H1 (cell line): Measurements from ENCODE around the gene LYPD3. TPM values are rescaled to one million over a fixed set of nuclear protein-coding genes. Genes with fewer than 3 reads are reported as not detected.
"Not testable (repeated sequence)": the region's sequence is repeated elsewhere in the genome, so short reads cannot be mapped to it uniquely, and the experiment has no call there.

ENCODE experiments used
- CTCF ChIA-PET: fragments of 300-600 bp; sonication (Branson Sonifier 250); formaldehyde crosslinking; loops from one replicate; lab custom pipeline; 2021; ENCODE audit not compliant: partially characterized antibody; lab: Charles Lee
- POLR2A ChIA-PET: fragments of 300-600 bp; sonication (Branson Sonifier 250); formaldehyde crosslinking; loops from one replicate; lab custom pipeline; 2021; ENCODE audit warnings: inconsistent platforms; ENCODE audit not compliant: partially characterized antibody; lab: Charles Lee
- DNase-seq, 2 experiments: peaks; one replicate each; pipeline versions ENCODE4 v3.0.0 to v3.0.0-alpha.2; 2010 to 2022; ENCODE audit warnings: low spot score in 2 of 2, low read depth in 1 of 2, mixed read lengths in 1 of 2
- FAIRE-seq: peaks from 2 replicates; lab custom pipeline; 2011; peaks lifted over from hg19 to GRCh38; lab: Jason Lieb, UNC
- H2AFZ ChIP-seq: 2 replicates; pipeline ENCODE4 v1.8.1; 2012; ENCODE audit warnings: low read length, inconsistent platforms
- H2AK5ac ChIP-seq: 2 replicates; pipeline ENCODE4 v1.6.1; 2013; ENCODE audit warnings: low read depth, low read length
- H2BK120ac ChIP-seq: replicated peaks from 2 replicates; pipeline ENCODE3; 2013; ENCODE audit warnings: low read depth, low read length, inconsistent platforms
- H2BK12ac ChIP-seq: 2 replicates; pipeline ENCODE4 v1.6.1; 2013; ENCODE audit warnings: low read depth, low read length
- H2BK15ac ChIP-seq: 2 replicates; pipeline ENCODE4 v1.6.1; 2013; ENCODE audit warnings: low read length
- H2BK20ac ChIP-seq: 2 replicates; pipeline ENCODE4 v1.6.1; 2013; ENCODE audit warnings: low read length
- H2BK5ac ChIP-seq: 2 replicates; pipeline ENCODE4 v1.6.1; 2013; ENCODE audit warnings: low read depth, low read length
- H3K14ac ChIP-seq: 2 replicates; pipeline ENCODE4 v1.6.1; 2013; ENCODE audit warnings: inconsistent platforms; ENCODE audit not compliant: insufficient read length
- H3K18ac ChIP-seq: 2 replicates; pipeline ENCODE4 v1.6.1; 2013; ENCODE audit warnings: low read length; ENCODE audit errors: extremely low read depth
- H3K23ac ChIP-seq: 2 replicates; pipeline ENCODE4 v1.6.1; 2013; ENCODE audit warnings: inconsistent platforms; ENCODE audit not compliant: insufficient read length
- H3K23me2 ChIP-seq: 2 replicates; pipeline ENCODE4 v1.6.1; 2013; ENCODE audit warnings: low read depth, low read length
- H3K27ac ChIP-seq: 2 replicates; pipeline ENCODE4 v1.6.1; 2011; ENCODE audit warnings: low read depth, low read length, inconsistent platforms
- H3K27me3 ChIP-seq, 4 experiments: replicated peaks in 1 of 4; 1 replicate in 1 of 4; 2 replicates in 3 of 4; pipeline versions ENCODE4 v1.6.1 to v1.8.1; 2011 to 2013; ENCODE audit warnings: low read length in 3 of 4, mild to moderate bottlenecking in 3 of 4, inconsistent platforms in 2 of 4, mixed read lengths in 2 of 4, moderate library complexity in 1 of 4; ENCODE audit not compliant: control insufficient read depth in 3 of 4, insufficient read depth in 3 of 4; ENCODE audit errors: extremely low read depth in 1 of 4
- H3K36me3 ChIP-seq, 4 experiments: 2 replicates each; pipeline versions ENCODE4 v1.6.1 to v1.8.1; 2011 to 2013; ENCODE audit warnings: mild to moderate bottlenecking in 4 of 4, low read length in 3 of 4, moderate library complexity in 2 of 4, control low read depth in 1 of 4, inconsistent platforms in 1 of 4; ENCODE audit not compliant: insufficient read depth in 4 of 4, control insufficient read depth in 2 of 4
- H3K4ac ChIP-seq: replicated peaks from 2 replicates; pipeline ENCODE3; 2013; ENCODE audit warnings: low read length, low read depth, mixed read lengths, inconsistent platforms; ENCODE audit not compliant: insufficient read length
- H3K4me1 ChIP-seq, 4 experiments: replicated peaks in 1 of 4; 1 replicate in 1 of 4; 2 replicates in 3 of 4; pipeline versions ENCODE4 v1.6.1 to v1.8.1; 2011 to 2013; ENCODE audit warnings: low read length in 3 of 4, inconsistent platforms in 2 of 4, mixed read lengths in 1 of 4; ENCODE audit not compliant: insufficient read depth in 4 of 4, control insufficient read depth in 3 of 4
- H3K4me2 ChIP-seq, 2 experiments: 2 replicates each; pipeline versions ENCODE4 v1.6.1 to v1.8.1; 2011 to 2013; ENCODE audit warnings: low read depth in 2 of 2, low read length in 2 of 2, control low read depth in 1 of 2, inconsistent platforms in 1 of 2, mild to moderate bottlenecking in 1 of 2; ENCODE audit not compliant: insufficient read depth in 1 of 2
- H3K4me3 ChIP-seq, 4 experiments: fragments of 200-600, 300-600 bp in 1 of 4; sonication (generic), shearing (Covaris generic), sonication (Bioruptor Twin) in 1 of 4; 2 replicates each; pipeline versions ENCODE4 v1.5.1 to v1.8.1; 2011 to 2016; ENCODE audit warnings: low read length in 4 of 4, low read depth in 3 of 4, control low read depth in 2 of 4, inconsistent platforms in 2 of 4, mild to moderate bottlenecking in 2 of 4, mixed read lengths in 1 of 4, moderate library complexity in 1 of 4; ENCODE audit not compliant: insufficient read depth in 2 of 4; ENCODE audit errors: extremely low read depth in 1 of 4
- H3K56ac ChIP-seq: replicated peaks from 2 replicates; pipeline ENCODE3; 2013; ENCODE audit warnings: low read depth, mild to moderate bottlenecking, mixed read lengths, low read length, inconsistent platforms; ENCODE audit not compliant: insufficient read length
- H3K79me1 ChIP-seq: 2 replicates; pipeline ENCODE4 v1.6.1; 2013; ENCODE audit warnings: low read depth, low read length, control low read depth
- H3K79me2 ChIP-seq, 2 experiments: 2 replicates each; pipeline versions ENCODE4 v1.6.1 to v1.8.1; 2012 to 2013; ENCODE audit warnings: low read length in 2 of 2, mild to moderate bottlenecking in 2 of 2, inconsistent platforms in 1 of 2; ENCODE audit not compliant: insufficient read depth in 2 of 2, control insufficient read depth in 1 of 2
- H3K9ac ChIP-seq, 4 experiments: replicated peaks in 1 of 4; 1 replicate in 1 of 4; 2 replicates in 3 of 4; pipeline versions ENCODE4 v1.6.1 to v1.8.1; 2011 to 2013; ENCODE audit warnings: low read depth in 3 of 4, low read length in 3 of 4, control low read depth in 2 of 4, mild to moderate bottlenecking in 2 of 4, moderate library complexity in 2 of 4, inconsistent platforms in 1 of 4; ENCODE audit errors: extremely low read depth in 1 of 4
- H3K9me3 ChIP-seq, 2 experiments: 2 replicates each; pipeline versions ENCODE4 v1.6.1 to v1.8.1; 2012 to 2013; ENCODE audit warnings: mild to moderate bottlenecking in 2 of 2, moderate library complexity in 2 of 2, control low read depth in 1 of 2, inconsistent platforms in 1 of 2, low read depth in 1 of 2, low read length in 1 of 2, mixed read lengths in 1 of 2; ENCODE audit not compliant: insufficient read depth in 2 of 2
- H4K20me1 ChIP-seq, 2 experiments: replicated peaks in 1 of 2; 2 replicates each; pipeline versions ENCODE3 to v1.8.1; 2011 to 2013; ENCODE audit warnings: inconsistent platforms in 2 of 2, low read length in 2 of 2, mild to moderate bottlenecking in 1 of 2; ENCODE audit not compliant: insufficient read depth in 2 of 2, control insufficient read depth in 1 of 2
- H4K5ac ChIP-seq: 2 replicates; pipeline ENCODE4 v1.6.1; 2013; ENCODE audit warnings: low read length, low read depth, mixed read lengths, inconsistent platforms; ENCODE audit not compliant: insufficient read length
- H4K8ac ChIP-seq: 2 replicates; pipeline ENCODE4 v1.8.0; 2013; ENCODE audit warnings: mild to moderate bottlenecking, moderate library complexity, low read length, inconsistent platforms; ENCODE audit not compliant: insufficient read depth; ENCODE audit errors: extremely low read depth
- H4K91ac ChIP-seq: replicated peaks from 2 replicates; pipeline ENCODE3; 2013; ENCODE audit warnings: low read length, mixed read lengths, inconsistent platforms; ENCODE audit not compliant: insufficient read length
- WGBS, 2 experiments: shearing (Covaris generic) in 1 of 2; methylation state at CpG; one replicate each; pipeline versions ENCODE4 v1.1.6 to v1.1.7; 2013 to 2015; ENCODE audit warnings: low lambda C conversion rate in 2 of 2, mixed read lengths in 2 of 2, inconsistent platforms in 1 of 2, low coverage in 1 of 2, missing lambda C conversion rate in 1 of 2; ENCODE audit not compliant: insufficient replicate concordance in 2 of 2, insufficient coverage in 1 of 2, insufficient read length in 1 of 2; ENCODE audit errors: extremely low coverage in 1 of 2, missing lambda C conversion rate in 1 of 2; 5-methylcytosine and 5-hydroxymethylcytosine counted together
- polyA plus RNA-seq, 7 experiments: library from polyadenylated mRNA; depleted of rRNA in 3 of 7; stranded (reverse) in 5 of 7; unstranded in 2 of 7; fragments of >200 nt in 5 of 7; fragments of 200-250 nt in 2 of 7; gene quantifications; 1 replicate in 5 of 7; 2 replicates in 1 of 7; 4 replicates in 1 of 7; pipeline versions ENCODE4 v1.2.1 to v1.2.3, GENCODE V29; 2011 to 2013; ENCODE audit warnings: missing spikeins in 2 of 7, mixed read lengths in 2 of 7
- total RNA-seq: library from RNA; stranded (reverse); fragmentation: NEBNext Ultra II Directional; extraction: Animal tissue kit (Norgen Biotek cat#: 25700); gene quantifications from 2 replicates; pipeline ENCODE4 v1.2.1, GENCODE V29; 2021

The LYPD3 gene
- total and polyA plus RNA-seq, 2 of the 8 experiments (the other 6 are each of a cell fraction or from before 2014, with no cell fraction given): 4.1 to 16.4 TPM

DNA sequence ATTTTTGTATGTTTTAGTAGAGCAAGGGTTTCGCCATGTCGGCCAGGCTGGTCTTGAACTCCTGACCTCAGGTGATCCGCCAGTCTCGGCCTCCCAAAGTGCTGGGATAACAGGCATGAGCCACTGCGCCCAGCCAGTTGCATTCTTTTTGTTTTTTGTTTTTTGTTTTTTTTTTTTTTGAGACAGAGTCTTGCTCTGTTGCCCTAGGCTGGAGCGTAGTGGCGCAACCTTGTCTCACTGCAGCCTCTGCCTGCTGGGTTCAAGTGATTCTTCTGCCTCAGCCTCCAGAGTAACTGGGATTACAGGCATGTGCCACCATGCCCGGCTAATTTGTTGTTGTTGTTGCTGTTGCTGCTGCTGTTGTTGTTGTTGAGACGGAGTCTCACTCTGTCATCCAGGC, 21.3 kb downstream of the LYPD3 start:
- H3K18ac ChIP-seq, H2BK120ac ChIP-seq, H3K27me3 ChIP-seq, H4K20me1 ChIP-seq, H2BK12ac ChIP-seq, FAIRE-seq, H3K23ac ChIP-seq, DNase-seq, H4K8ac ChIP-seq, H4K5ac ChIP-seq, H3K4me3 ChIP-seq, H4K91ac ChIP-seq, H2BK20ac ChIP-seq, H3K79me2 ChIP-seq, H2BK15ac ChIP-seq, H3K14ac ChIP-seq, H3K56ac ChIP-seq, H3K9ac ChIP-seq, H3K4me1 ChIP-seq, H3K23me2 ChIP-seq, H3K4me2 ChIP-seq, H3K27ac ChIP-seq, H2AFZ ChIP-seq, H3K79me1 ChIP-seq, H3K9me3 ChIP-seq, H2BK5ac ChIP-seq, H3K4ac ChIP-seq, H2AK5ac ChIP-seq, H3K36me3 ChIP-seq: not testable (repeated sequence)
- 92% methylated on average over 9 of the region's 9 CpGs; no CpG with 5 or more reads in 1 of the 2 experiments for WGBS, 2 experiments
- POLR2A ChIA-PET: interaction anchor here (1.5 to 1.8 kb wide), 2 partner anchors 19 to 88 kb away, joined by 3 to 4 read pairs; no protein-coding TSS in a partner anchor
- CTCF ChIA-PET: interaction anchor here (0.6 to 6.5 kb wide), 4 partner anchors 11 to 1321 kb away, joined by 3 to 192 read pairs (median 24); partner anchors contain the start of gene ETHE1
